ENCODE results near the gene ZG16B.

- TF ChIP-seq CTCF (IDR thresholded peaks at IDR 0.05) (no peak), POLR2A (IDR thresholded peaks at IDR 0.05) (no peak)
Measured at GRCh38 chr16:2830355-2830695, 222 bp downstream of the ZG16B start.

All from ovary (tissue), 3 donors.